GM18502 (cell line): ENCODE results near the gene SMIM45.
"Not testable (repeated sequence)": the region's sequence is repeated elsewhere in the genome, so short reads cannot be mapped to it uniquely, and the experiment has no call there.

Source experiments
- ATAC-seq: cut with Tn5 transposase; IDR thresholded peaks from one replicate; pipeline ENCODE4 v1.9.1; 2021; ENCODE audit warnings: mild to moderate bottlenecking; ENCODE audit not compliant: unreplicated experiment, poor library complexity

Gene SMIM45

DNA sequence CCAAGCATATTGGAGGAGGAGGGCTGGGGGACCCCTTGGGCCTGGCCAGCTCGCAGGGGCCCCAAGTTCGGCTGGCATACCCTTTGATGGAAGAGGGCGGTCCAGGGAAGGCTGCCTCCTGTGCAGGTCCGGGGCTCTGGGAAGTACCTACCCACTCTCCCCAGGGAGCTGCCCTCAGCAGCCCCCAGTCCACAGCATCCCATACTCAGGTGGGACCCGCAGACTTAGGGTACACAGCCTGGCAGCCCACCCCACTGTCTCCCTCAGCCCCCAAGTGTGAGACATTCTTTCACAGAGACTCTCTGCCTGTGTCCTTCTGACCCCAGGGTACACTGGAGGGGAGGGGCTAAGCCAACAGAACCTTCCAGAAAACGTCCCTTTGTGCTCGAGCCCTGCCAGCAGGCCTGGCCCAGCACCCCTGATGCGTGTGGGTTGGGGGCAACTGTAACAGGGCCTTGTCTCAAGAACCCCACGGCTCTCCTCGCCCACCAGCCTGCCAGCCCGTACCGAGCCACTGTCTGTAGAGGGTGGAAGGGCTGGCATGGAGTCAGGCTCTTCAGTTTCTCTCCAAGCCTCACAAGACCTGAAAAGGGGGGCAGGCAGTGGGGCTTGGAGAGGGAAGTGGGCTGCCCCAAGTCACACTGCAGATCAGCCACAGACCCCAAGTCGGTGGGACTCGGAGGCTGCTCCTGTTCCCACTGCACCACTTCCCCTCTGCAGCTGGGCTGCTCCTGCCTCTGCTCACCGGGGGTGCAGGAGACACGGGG, 18.4 kb upstream of the SMIM45 start:
- no peak for ATAC-seq

DNA sequence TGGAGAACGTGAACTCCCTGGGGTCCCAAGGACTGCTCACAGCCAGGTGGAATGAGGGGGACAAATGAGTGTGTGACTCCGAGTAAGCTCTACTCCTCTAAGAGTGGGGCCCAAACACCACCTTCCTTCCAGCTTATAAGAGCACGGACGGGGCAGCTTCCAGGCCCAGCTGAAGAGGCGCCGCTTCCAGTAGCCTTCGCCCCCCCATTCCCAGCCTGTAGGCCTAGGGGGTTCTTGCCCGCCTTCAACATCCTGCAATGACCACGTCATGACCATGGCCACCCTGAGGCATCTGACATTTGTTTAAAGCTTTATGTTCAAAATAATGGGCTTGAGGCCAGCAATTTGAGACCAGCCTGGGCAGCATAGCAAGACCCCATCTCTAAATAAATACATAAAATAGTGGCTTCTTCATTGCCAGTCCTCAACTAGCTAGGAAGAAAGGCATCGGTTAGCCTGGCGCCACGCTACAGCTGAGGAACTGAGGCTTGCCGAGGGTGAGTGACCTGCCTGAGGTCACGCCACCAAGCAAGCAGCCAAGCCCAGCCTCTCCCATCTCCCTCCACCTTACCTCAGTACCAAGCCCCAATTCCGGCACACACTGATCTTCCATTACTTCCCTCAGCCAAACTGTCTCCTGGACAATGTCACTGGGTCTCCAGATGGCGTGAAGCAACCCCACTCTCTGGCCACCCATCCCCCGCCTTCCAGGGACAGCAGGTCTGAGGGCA, 17.5 kb upstream of the SMIM45 start:
- ATAC-seq, result no peak

DNA sequence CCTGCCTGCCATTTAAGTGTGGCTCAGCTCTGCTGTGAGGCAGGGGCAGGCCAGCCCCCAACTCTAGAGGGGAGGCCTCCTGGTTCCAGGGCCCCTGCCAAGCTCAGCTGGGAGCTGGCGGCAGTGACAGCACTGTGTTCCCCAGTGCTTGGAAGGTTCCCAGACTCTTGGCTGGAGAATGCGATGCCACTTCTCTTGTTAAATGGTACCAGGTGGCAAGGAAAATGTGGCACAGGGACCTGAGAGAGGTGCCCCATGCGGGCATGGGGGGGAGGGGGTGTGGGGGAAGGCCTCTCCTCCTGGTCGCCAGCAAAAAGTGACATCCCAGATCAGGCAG, 17.0 kb upstream of the SMIM45 start:
- no peak for ATAC-seq

DNA sequence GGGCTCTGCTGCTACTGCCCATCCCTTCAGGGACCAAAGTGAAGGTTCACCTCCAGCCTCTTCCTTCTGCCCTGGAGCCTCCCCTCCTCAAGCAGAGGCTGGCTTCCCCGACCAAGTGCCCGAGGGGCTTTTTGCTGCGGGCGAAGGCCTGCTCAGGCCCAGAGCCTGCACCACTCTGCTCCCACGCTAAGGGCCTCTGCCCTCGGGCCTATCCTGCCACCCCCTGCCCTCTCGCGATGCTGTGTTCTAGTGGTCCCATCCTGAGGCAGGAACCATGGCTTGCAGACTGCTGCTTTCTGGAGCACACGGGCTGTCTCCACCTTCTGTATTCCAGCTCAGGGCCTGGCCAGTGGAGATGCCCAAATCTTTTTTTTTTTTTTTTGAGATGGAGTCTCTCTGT, 16.4 kb upstream of the SMIM45 start:
- ATAC-seq, result no peak

DNA sequence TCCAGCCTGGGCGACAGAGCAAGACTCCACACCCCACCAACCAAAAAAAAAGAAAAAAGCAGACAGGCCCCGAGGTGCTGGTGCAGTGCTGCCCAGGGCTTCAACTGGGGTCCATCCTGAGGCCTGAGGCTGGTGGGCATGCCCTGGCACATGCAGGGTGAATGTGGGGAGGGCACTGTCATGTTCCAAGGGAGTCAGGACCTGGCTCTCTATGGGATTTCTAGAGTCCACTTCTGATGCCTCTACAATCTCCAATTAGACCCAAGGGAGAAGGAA, 15.1 kb upstream of the SMIM45 start:
- no peak for ATAC-seq

DNA sequence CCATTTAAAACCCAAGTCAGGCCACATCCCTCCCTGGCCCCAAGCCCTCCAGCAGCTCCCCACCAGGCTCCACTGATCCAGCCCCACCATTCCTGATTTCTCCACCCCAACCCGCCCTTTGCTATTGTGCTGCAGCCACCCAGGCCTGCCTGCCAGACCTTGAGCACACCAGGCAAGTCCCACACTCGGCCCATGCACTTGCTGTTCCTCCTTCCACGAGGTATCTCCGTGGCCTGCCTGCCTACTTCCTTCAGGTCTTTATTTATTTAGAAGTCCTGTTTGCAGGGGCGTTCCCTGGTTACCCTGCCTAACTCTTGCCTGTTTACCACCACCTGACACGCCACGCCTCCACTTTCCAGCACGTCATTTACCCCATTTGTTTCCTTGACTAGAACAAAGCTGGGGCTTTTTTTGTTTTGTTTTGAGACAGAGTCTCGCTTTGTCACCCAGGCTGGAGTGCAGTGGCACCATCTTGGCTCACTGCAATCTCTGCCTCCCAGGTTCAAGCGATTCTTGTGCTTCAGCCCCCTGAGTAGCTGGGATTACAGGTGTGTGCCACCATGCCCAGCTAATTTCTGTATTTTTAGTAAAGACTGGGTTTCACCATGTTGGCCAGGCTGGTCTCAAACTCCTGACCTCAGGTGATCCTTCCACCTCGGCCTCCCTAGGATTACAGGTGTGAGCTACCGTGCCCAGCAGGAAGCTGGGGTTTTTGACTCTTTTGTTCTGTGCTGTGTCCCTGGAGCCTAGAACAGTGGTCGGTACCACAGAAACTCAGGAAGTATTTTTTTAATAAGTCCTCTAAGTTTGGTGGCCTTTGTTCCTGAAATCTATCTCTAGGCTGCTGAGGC, 11.7 kb upstream of the SMIM45 start:
- ATAC-seq, result peak; percentile 49

DNA sequence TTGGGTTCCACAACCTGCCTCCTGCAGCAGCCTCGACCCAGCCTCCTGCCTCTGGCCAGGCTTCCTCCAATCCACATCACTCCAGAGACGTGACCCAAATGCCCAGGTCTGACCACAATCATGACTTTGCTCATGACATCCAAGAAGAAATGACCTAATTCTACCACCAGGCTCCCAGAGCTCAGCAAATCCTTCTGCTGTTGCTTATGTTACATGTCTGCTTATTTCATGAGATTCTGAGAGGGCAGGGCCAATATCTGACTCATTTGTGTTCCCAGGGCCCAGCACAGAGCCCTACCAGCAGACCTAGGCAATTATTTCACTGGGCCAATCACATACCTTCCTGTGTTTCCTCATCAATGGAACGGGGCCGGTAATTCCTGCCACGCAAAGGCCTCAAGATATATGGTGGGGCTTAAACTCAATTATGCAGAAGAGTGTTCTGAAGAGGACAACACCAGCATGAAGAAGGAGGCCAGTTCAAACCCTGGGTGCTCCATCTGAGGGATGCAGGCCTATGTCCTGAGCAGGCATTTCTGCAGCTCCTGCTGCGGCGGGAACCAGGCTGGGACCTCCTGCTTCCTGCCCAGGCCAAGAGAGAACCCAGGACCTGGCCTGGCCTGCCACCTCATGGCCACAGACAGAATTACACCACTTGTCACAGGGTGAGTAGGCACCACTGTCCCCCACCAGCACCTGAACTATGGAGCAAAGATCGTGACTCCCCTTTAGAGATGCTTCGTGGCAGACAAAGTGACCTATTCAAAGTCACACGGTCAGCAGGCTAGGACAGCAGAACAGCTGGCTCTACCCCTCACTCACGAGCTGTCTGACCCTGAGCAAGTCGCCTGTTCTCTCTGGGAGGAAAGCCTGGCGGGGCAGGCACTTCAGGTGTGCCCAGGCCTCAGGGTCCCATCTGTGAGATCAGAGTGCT, 10.9 kb upstream of the SMIM45 start:
- ATAC-seq, result peak; percentile 45

DNA sequence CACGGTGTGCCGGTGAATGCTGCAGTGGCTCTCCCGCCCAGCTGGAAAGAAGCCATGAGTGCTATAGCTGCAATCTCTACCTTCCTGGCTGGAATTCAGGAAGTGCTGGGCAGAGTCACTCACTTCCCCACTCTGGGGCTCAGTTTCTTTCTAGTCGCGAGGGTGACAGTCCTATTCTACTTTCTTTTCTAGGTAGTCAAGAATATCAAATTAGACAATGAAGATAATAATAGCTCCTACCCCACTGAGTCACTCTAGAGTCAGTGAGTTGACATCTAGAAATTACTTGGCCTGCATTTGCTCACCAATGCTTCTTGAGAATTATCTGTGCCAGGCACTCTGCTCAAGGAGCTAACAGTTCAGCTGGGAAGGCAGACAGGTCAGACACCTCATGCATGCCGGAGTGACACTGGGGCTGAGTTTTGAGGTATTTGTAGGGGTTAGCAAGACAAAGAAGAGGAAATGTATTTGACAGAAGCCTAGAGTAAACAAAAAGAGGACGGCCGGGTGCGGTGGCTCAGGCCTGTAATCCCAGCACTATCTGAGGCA, 8.2 kb upstream of the SMIM45 start:
- no peak for ATAC-seq

DNA sequence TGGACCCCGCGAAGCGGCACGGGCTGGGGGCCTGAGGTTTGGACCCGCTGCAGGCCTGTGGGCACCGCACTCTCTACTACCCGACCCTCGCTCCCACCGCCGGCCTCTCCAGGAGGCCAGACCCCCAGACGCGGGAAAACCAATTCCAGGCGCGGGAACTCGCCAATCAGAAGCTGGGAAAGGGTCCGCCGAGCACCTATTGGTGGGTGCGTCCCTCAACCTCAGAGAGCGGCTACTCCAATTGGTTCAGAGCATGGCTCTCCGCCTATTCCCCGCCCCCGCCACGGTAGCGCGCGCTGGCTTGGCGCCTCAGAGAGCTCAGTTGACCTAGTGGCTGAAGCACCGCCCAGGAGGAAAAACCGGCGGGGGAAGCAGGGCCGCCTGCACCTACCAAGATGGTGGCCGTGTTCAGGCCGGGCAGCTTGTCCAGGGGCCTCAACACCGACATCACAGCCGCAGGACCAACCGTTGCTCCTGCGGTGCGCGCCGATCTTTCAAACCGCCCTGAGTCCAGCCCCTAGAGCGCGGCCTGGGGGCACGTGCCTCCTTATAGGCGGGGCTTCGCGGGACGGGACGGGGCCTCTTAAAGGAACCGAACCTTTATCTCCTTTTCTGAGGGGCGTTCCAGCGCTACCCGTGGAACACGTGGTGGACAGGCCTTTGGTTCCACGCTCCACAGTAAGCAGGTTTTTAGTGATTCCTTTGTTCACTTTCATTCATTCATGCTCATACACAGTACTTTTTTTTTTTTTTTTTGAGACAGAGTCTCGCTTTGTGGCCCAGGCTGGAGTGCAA, 5.1 kb upstream of the SMIM45 start, which contains the start of gene CENPM:
TSS of gene CENPM (minus strand) at position 524 of the 795 bp plus-strand sequence. CDS start at position 448, 76 bp downstream.
- peak; percentile 82 for ATAC-seq

DNA sequence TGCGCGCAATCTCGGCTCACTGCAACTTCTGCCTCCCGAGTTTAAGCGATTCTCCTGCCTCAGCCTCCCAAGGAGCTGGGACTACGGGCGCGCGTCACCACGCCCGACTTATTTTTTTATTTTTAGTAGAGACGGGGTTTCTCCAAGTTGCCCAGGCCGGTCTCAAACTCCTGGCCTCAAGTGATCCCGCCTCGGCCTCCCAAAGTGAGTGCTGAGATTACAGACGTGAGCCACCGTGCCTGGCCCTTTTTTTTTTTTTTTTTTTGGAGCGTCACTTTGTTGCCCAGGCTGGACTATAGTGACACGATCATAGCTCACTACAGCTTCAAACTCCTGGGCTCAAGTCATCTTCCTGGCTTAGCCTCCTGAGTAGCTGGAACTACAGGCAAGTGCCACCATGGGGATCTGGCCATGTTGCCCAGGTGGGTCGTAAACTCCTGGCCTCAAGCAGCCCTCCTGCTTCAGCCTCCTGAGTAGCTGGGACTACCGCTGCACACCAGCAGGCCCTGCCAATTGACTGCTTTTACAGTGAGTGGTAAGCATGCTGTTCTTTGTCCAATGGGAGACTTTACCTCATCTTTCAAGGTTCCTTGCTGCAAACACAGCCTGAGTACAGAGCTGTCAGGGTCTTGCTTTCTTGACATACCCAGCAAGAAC, 4.4 kb upstream of the SMIM45 start:
- ATAC-seq, result no peak

DNA sequence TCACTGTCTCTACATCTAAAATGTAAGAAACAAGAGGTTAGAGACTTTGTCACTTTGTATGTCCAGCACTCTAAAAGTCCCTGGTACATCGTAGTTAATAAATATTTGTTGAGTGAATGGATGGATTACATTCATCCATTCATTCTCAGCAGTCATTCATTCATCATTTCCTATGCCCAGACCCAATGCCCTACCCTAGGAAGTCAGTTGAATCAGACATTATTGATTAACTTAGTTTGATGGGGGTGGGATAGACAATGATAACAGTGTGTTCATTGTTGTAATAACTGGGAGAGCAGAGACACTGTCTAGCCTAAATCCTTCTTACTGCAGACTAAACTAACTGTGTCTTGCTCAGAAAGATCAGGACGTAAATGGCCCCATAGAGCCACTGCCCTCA, 3.8 kb upstream of the SMIM45 start:
- no peak for ATAC-seq

DNA sequence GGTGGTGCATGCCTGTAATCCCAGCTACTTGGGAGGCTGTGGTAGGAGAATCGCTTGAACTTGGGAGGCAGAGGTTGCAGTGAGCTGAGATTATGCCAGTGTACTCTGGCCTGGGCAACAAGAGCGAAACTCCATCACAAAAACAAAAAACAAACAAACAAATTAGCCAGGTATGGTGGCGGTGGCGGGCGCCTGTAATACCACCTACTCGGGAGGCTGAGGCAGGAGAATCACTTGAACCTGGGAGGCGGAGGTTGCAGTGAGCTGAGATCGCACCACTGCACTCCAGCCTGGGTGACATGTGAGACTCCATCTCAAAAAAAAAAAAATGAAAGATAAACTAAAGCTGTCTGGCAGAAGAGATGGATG, 3.0 kb upstream of the SMIM45 start:
- ATAC-seq, result not testable (repeated sequence)

DNA sequence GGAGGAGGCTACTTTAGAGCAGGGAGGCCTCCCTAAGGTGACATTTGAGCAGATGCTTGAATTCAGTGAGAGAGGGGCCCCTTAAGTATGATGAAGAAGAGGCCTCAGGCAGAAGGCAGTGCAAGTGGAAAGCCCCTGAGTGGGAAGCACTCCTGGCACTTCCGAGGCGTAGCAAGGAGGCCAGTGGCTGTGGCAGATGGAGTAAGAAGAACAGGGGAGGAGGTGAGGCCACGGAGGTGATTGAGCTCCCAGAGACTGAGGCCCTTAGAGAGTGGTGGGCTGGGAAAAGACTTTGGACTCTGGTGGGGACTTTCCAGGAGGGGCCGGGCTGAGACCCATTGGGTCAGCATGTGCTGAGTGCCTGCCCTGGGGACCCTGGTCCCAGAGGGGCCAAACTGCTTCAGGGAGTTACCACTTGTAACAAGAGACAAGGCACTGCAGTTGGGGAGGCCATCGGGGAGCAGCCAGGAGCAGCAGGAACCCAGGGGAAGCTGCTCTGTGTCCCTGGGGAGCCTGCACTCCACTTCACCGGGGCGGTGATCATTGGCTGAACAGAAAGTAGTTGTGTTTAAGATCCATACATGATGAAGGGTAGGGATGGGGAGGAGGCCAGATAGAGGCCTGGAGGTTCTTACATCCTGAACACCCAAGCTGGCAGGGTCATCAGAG, 2.5 kb upstream of the SMIM45 start:
- no peak for ATAC-seq

DNA sequence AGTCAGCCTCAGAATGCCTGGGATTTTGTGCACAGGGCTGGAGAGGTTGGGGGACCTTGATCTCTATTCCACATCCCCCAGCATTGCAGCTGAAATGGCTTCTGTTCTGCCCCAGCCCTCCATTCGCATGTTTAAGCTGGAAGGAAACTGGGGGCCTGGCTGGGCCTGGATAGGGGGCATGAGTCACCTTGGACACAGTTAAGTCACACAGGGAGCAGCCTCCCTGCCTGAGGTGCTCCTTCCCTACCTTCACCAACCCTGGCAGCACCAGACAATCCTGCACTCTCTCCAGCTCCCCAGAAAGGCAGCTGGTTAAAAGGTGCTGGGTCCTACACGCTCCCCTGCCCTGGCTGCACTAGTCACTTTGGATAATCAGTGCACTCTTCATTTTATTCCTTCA, 763 bp downstream of the SMIM45 start:
- no peak for ATAC-seq

DNA sequence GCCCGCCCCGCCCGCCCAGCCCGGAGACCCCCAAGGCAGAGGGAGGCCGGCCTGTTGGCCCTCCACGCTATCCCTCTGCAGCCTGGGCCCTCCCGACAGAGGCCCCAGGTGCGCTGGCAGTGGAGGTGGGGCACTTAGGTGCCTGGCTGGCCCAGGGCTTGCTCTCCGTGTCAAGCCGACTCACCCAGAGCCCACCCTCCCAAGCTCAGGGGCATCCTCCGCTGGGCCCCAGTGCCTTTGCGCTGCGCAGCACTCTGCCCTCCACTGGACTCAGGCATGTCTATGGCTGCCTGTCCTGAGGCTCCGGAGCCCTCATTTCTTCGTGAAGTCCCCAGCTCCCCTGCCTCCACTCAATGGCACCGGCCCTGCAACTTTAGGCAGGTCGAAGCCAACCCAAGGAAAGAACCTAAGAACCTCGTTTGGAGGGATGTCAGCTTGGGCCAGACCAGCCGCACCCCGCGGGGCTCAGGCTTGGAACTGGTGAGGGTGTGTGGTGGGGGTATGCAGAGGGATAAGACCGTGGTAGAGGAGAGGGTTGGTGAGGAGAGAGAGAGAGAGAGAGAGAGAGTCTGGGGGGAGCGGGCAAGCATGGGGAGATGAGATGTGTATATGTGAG, 6.1 kb downstream of the SMIM45 start:
- no peak for ATAC-seq

DNA sequence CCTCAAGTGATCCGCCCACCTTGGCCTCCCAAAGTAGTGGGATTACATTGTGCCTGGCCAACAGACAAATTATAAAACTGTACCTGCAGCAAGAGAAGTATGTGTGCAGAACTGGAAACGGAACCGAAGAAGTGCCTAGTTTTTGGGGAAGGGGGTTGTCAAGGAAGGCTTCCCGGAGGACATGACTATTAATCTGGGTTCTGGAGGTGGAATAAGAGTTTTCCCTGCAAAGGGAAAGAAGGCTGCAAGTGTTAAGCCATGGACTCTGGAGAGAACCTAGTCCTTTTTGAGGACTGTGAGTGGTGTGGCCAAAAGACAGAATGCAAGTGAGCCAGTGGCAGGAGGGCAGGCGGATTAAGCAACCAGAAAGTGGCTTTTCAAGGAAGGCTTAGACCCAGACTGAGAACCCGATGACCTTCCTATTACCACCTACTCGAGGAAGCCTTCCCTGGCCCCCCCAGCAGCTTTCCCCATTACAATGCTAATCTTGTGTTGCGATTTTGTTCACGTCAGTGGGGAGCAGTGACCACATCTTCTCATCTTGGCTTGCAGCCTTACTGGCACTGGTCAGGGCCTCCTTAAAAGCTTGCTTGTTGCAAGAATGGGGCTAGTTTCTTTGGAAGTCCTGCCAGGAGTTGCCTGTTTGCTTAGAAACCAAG, 11.6 kb downstream of the SMIM45 start:
- no peak for ATAC-seq

DNA sequence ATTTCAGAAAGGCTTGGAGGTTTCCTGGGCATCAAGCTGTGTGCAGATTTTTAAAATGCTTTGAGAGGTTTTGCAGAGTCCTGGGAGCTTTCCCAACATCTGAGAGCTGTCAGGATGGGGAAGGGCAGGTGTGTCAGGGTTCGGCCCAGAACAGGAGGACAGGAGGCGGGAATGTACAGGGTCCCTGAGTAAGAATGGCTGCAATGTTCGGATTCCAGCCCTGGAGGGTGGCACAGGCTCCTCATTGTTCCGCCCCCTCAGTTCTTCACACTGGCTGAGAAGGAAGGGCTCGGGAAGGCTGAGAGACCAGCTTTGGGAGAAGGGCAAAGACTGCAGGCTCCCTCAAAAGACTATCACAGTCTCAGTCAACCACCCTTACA, 12.2 kb downstream of the SMIM45 start:
- no peak for ATAC-seq
